Measurements from ENCODE around the gene CSTF1. TPM values are rescaled to one million over a fixed set of nuclear protein-coding genes. Genes with fewer than 3 reads are reported as not detected.
"Not testable (repeated sequence)": the region's sequence is repeated elsewhere in the genome, so short reads cannot be mapped to it uniquely, and the experiment has no call there.

The CSTF1 gene
- total and polyA plus RNA-seq, 2 of the 4 experiments (the other 2 are of a cell fraction): 48.8 to 105 TPM

DNA sequence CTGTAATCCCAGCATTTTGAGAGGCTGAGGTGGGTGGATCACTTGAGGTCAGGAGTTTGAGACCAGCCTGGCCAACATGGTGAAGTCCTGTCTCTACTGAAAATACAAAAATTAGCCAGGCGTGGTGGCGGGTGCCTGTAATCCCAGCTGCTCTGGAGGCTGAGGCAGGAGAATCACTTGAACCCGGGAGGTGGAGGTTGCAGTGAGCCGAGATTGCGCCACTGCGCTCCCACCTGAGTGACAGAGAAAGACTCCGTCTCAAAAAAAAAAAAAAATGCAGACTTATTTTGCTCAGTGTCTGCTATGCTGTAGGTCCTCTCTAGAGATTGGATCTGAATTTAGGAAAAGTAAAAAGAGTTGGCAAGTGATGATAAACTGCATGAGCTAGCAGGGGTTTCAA is 18.8 kb downstream of the CSTF1 start:
- H2BK20ac ChIP-seq (ENCODE audit: low read depth, low read length): peak overlapping the region; percentile 96
- peak overlapping the region; percentile 97 for H3K4ac ChIP-seq (ENCODE audit: low read depth, low read length)
- H3K27ac ChIP-seq (ENCODE audit: insufficient read depth, low read length): peak overlapping the region; percentile 100
- ChIA-PET POLR2A (ENCODE audit: unreplicated experiment) (interaction anchor here (0.8 to 1.4 kb wide), 3 partner anchors 29 to 58 kb away, joined by 3 to 10 read pairs (median 10); partner anchors contain the start of gene RTF2), CTCF (interaction anchor here (1.5 kb wide), 1 partner anchor 11 kb away, joined by 3 read pairs; no protein-coding TSS in a partner anchor)
- peak overlapping the region; percentile 94; the same call in 1 of the 2 replicates for H3K23ac ChIP-seq (ENCODE audit: low read depth, low read length)
- H3K56ac ChIP-seq (ENCODE audit: extremely low read depth, insufficient read depth, low read length): peak overlapping the region; percentile 96; the same call in 1 of the 2 replicates
- peak overlapping the region; percentile 88; the same call in 1 of the 2 replicates for H3K4me2 ChIP-seq (ENCODE audit: low read depth, low read length)
- H2AK9ac ChIP-seq (replicated peaks; ENCODE audit: low read depth, low read length, poor library complexity); dilution Hi-C loops (cut with HindIII; ENCODE audit: low sequenced_read_pairs, unreplicated experiment); H3K27me3 ChIP-seq (ENCODE audit: control insufficient read depth, insufficient read depth, low read length); DNase-seq; H3K4me3 ChIP-seq (ENCODE audit: insufficient read depth, low read depth, low read length); in situ Hi-C loops (cut with MboI; ENCODE audit: low sequenced_read_pairs); H3K9me3 ChIP-seq (ENCODE audit: control insufficient read depth, insufficient read depth, low read length); BruUV-seq (replicated peaks); ATAC-seq (ENCODE audit: low read depth); intact Hi-C loops (cut with micrococcal nuclease); H2AFZ ChIP-seq (replicated peaks; ENCODE audit: low read length, poor library complexity); H4K20me1 ChIP-seq (ENCODE audit: insufficient read depth, low read length): not testable (repeated sequence)
- peak overlapping the region; percentile 96 for H2BK5ac ChIP-seq (ENCODE audit: low read depth, low read length, poor library complexity, severe bottlenecking)
- H3K79me1 ChIP-seq (ENCODE audit: low read depth in 1 of 2, low read length in 2 of 2): peaks cover 24 to 48% of the 10 kb centered on the region in 2 experiments
- peaks cover 12% of the 10 kb centered on the region for H3K36me3 ChIP-seq (ENCODE audit: control insufficient read depth, insufficient read depth, low read length)
- peak overlapping the region; percentile 79; the same call in 2 of the 3 replicates for H2BK15ac ChIP-seq (ENCODE audit: low read depth, low read length)
- peak overlapping the region; percentile 97 for H2BK120ac ChIP-seq (ENCODE audit: low read depth, low read length)
- H4K5ac ChIP-seq (ENCODE audit: low read depth, low read length): peak overlapping the region; percentile 99
- H3K9me1 ChIP-seq (ENCODE audit: insufficient read depth, low read length): peaks cover 12% of the 10 kb centered on the region
- peaks cover 20% of the 10 kb centered on the region for H3K4me1 ChIP-seq (ENCODE audit: control insufficient read depth, insufficient read depth, low read length)
- H3K9ac ChIP-seq (ENCODE audit: low read depth, low read length): peak overlapping the region; percentile 91
- 93% methylated on average over 5 of the region's 7 CpGs; no CpG with 5 or more reads in 1 of the 2 experiments for WGBS, 2 experiments (ENCODE audit: extremely low coverage in 2 of 2, insufficient read length in 1 of 2)
- H3K14ac ChIP-seq (replicated peaks; ENCODE audit: low read depth, low read length): peak overlapping the region; percentile 95; the same call in 1 of the 2 replicates
- H2AK5ac ChIP-seq (ENCODE audit: low read depth, low read length): peak overlapping the region; percentile 92
- peak overlapping the region; percentile 96 for H3K18ac ChIP-seq (ENCODE audit: low read depth, low read length)
- peak overlapping the region; percentile 98 for H4K91ac ChIP-seq (ENCODE audit: insufficient read depth, low read depth, low read length)
- H4K8ac ChIP-seq (ENCODE audit: low read depth in 2 of 2, low read length in 2 of 2): peak overlapping the region; percentile 89 to 93
